ENCODE data around the gene AKT3.

AKT3 gene

GRCh38 chr1:243482141-243483022 is 367.7 kb downstream of the AKT3 start:
- DNase-seq, result no peak

- no peak for DNase-seq
These were observed 368.9 kb downstream of the AKT3 start for GRCh38 chr1:243481101-243481500.

GRCh38 chr1:243477731-243478290 is 372.2 kb downstream of the AKT3 start:
- no peak for DNase-seq

GRCh38 chr1:243475966-243476365 is 374.1 kb downstream of the AKT3 start:
- no peak for DNase-seq

GRCh38 chr1:243474906-243475305 is 375.1 kb downstream of the AKT3 start:
- DNase-seq, result no peak

- DNase-seq, result no peak
These were observed 375.7 kb downstream of the AKT3 start for GRCh38 chr1:243474136-243474881.

GRCh38 chr1:243473227-243474135 is 376.6 kb downstream of the AKT3 start:
- no peak for DNase-seq

- no peak for DNase-seq
These were observed 378.0 kb downstream of the AKT3 start for GRCh38 chr1:243471754-243472745.

GRCh38 chr1:243471026-243471685 is 378.9 kb downstream of the AKT3 start:
- DNase-seq, result no peak

GRCh38 chr1:243470502-243470901 is 379.5 kb downstream of the AKT3 start:
- DNase-seq, result no peak

GRCh38 chr1:243469497-243469896 is 380.5 kb downstream of the AKT3 start:
- DNase-seq, result no peak

GRCh38 chr1:243465738-243466137 is 384.3 kb downstream of the AKT3 start:
- DNase-seq, result no peak

- no peak for DNase-seq
These were observed 385.0 kb downstream of the AKT3 start for GRCh38 chr1:243465081-243465480.

- no peak for DNase-seq
These were observed 386.9 kb downstream of the AKT3 start for GRCh38 chr1:243462929-243463697.

- no peak for DNase-seq
These were observed 388.3 kb downstream of the AKT3 start for GRCh38 chr1:243461700-243462099.

GRCh38 chr1:243459059-243459458 is 391.0 kb downstream of the AKT3 start:
- no peak for DNase-seq

GRCh38 chr1:243457363-243457982 is 392.6 kb downstream of the AKT3 start:
- DNase-seq, result no peak

- no peak for DNase-seq
These were observed 394.0 kb downstream of the AKT3 start for GRCh38 chr1:243455760-243456651.

Data from right forelimb (tissue), 1 donor.